NCI-H146 treated with DMSO at 0.1 percent for 48 hours (cell line): ENCODE data around the gene CKAP5.

Source experiments
- DNase-seq: peaks from one replicate; lab custom pipeline; 2025; ENCODE audit not compliant: unreplicated experiment; lab: John Stamatoyannopoulos, UW

The CKAP5 gene

GRCh38 chr11:46776878-46777277 lies 69.2 kb downstream of the CKAP5 start:
- no peak for DNase-seq

- DNase-seq: no peak
These were observed 76.4 kb downstream of the CKAP5 start for GRCh38 chr11:46769636-46770221.

- DNase-seq: no peak
These were observed 79.4 kb downstream of the CKAP5 start for GRCh38 chr11:46766656-46767055.

GRCh38 chr11:46762248-46762647 lies 83.8 kb downstream of the CKAP5 start:
- DNase-seq: no peak

GRCh38 chr11:46761807-46762206 lies 84.3 kb downstream of the CKAP5 start:
- no peak for DNase-seq

GRCh38 chr11:46760429-46761128 lies 85.5 kb downstream of the CKAP5 start:
- no peak for DNase-seq

DNA sequence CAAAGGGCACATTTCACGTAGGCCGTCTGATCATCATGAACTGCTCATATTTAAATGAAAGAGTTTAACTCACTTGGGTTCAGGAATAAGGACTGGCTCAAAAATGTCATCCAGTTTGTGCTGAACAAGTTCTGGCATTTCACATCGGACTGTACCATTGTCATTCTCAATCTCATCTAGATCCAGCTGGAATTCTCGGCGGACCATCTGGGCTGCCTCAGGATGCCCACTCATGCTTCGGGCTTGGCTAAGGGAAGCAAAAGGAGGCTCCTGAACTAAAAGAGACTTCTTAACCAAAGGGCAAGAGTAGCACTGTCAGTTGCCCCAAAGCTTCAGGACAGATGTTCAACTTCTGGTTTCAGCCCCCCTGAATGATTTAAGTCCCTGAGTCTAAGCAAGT lies 86.9 kb downstream of the CKAP5 start:
- no peak for DNase-seq

DNA sequence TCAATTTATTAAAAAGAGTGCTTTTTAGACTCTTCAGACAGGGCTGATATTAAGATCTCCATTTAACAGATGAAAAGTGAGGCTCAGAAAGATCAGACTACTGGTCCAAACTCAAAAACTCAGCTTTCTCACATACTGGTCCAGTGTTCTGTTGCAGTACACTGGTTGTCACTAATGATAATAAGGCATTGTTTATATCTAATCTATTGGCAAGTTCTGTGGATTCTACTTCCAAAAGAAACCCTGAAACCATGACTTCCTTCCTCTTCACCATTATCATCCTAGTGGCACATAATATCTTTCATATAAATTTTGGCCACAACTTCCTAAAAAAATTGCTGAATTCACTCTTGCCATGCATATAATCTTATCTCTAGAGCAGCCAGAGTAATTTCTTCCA lies 90.1 kb downstream of the CKAP5 start:
- DNase-seq: no peak

GRCh38 chr11:46747150-46747549 lies 98.9 kb downstream of the CKAP5 start:
- DNase-seq: no peak

GRCh38 chr11:46745995-46746394 lies 100.1 kb downstream of the CKAP5 start:
- DNase-seq: no peak

- no peak for DNase-seq
These were observed 100.8 kb downstream of the CKAP5 start for GRCh38 chr11:46745328-46745727.

DNA sequence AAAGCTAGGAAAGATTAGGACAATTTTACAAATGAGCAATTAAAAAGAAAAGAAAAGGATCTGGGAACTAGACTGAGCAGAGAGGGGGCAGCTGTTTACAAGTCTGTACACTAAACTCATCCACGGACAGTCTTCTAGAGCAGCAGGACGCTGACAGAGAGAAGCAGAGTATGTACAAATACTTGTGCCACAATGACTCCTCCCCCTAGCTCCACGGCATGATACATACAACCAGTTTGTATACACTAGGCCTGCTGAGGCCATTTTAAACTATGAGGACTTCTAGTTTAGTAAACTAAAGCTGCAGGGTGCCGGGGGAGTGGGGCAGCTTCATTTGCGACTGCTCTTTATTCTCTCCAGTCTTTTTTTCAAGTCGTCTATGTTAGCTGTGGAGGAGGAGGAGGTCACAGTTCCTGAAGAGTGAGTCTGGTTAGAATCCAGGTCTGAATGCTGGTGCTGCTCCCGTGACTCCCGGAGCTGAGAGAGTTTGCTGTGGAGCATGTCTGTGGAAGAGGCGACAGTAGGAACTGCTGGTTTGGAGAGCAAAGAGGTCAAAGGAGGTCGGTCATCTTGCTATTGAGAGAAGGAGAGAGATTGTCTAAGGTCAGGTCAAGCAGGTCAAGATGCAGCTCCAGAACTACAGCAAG lies 102.3 kb downstream of the CKAP5 start:
- DNase-seq: no peak

DNA sequence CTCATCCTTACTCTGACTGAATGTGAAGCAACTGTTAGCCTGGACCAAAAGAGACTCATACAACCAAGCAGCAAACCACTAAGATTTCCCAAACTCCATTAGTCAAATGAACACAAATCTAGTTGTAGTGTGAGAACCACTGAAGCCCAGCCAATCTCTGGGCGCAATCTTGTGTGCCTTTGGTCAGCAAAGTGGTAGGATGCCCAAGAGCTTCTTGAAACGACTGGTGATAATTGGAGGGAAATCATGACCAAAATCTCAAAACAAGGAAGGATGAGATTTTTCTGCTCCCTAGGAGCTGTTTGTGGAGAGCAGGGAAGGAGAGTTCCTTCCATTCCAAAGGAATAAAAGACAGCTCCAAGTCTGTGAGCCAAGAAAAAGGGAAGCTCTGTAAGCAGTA lies 103.0 kb downstream of the CKAP5 start:
- DNase-seq: no peak

- DNase-seq: no peak
These were observed 104.2 kb downstream of the CKAP5 start for GRCh38 chr11:46741600-46742484.

DNA sequence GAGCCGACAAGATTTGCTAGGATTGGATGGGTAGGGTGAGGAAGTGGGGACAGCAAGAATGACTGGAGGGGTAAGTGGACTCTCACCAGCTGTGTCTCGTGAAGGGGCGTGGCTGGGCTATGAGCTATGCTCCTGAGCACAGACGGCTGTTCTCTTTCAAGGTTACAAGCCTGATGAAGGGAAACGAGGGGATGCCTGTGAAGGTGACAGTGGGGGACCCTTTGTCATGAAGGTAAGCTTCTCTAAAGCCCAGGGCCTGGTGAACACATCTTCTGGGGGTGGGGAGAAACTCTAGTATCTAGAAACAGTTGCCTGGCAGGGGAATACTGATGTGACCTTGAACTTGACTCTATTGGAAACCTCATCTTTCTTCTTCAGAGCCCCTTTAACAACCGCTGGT lies 107.2 kb downstream of the CKAP5 start:
- DNase-seq: no peak

- no peak for DNase-seq
These were observed 108.4 kb downstream of the CKAP5 start for GRCh38 chr11:46737699-46738098.

- no peak for DNase-seq
These were observed 109.5 kb downstream of the CKAP5 start for GRCh38 chr11:46736615-46737014.

DNA sequence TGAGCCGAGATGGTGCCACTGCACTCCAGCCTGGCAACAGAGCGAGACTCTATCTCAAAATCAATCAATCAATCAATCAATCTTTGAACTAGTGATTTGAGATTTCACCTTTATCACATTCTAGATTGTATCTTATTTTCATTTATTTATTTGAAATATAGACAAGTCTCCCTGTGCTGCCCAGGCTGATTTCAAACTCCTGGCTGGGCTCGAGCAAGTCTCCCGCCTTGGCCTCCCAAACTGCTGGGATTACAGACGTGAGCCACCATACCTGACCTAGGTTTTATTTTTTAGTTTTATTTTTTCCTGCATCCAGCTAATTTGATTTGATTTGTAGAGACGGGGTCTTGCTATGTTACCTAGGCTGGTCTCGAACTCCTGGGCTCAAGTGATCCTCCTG lies 109.9 kb downstream of the CKAP5 start:
- no peak for DNase-seq

DNA sequence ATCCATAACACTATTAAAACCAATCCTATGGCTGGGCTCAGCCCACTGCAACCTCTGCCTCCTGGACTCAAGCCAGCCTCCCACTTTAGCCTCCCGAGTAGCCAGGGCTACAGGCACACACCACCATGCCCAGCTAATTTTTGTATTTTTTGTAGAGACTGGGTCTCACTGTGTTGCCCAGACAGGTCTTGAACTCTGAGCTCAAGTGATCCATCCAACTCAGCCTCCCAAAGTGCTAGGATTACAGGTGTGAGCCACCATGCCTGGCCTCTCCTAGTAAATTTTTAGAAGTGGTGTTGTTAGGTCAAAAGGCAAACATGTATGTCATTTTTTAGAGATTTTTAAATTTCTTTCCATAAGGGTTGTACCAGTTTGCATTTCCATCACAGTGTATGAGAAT lies 112.8 kb downstream of the CKAP5 start:
- no peak for DNase-seq

DNA sequence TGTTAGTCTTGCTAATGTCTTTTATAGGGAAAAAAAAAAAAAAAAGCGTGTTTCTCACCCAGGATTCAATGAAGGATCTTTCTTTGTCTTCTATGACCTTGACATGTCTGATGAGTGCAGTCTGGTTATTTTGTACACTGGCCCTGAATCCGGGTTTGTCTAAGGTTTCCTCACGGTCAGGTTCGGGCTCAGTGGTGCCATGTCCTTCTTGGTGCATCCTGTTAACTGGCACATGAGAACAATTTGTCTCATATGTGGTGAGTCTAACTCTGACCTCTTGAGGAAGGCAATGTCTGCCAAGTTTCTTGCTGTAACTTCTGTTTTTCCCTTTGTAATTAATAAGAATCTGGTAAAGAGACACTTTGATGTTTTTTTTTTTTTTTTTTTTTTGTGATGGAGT lies 114.5 kb downstream of the CKAP5 start:
- DNase-seq: no peak
